ENCODE data around the gene VASH1. TPM values are rescaled to one million over a fixed set of nuclear protein-coding genes. Genes with fewer than 3 reads are reported as not detected.

The VASH1 gene
- polyA plus RNA-seq, 1 of the 3 experiments (the other 2 are of a cell fraction) = 4.9 TPM

- Histone ChIP-seq H3K79me2 (ENCODE audit: insufficient read depth) (no peaks in the 10 kb centered on the region), H3K36me3 (replicated peaks in 1 of 2; ENCODE audit: control insufficient read depth in 1 of 2, insufficient read depth in 2 of 2, low read length in 1 of 2) (peaks cover 0 to 15% of the 10 kb centered on the region in 2 experiments), H3K27me3 (ENCODE audit: insufficient read depth) (no peaks in the 10 kb centered on the region), H3K9ac (no peak overlapping the region), H2AFZ (ENCODE audit: low read depth) (no peak overlapping the region), H3K4me2 (no peak overlapping the region), H3F3A (replicated peaks; ENCODE audit: insufficient read depth) (no peaks in the 10 kb centered on the region), H4K20me1 (ENCODE audit: insufficient read depth) (no peaks in the 10 kb centered on the region), H3K9me2 (no peaks in the 10 kb centered on the region), H3K27ac (ENCODE audit: low read depth in 2 of 2, low read length in 1 of 2) (no peak overlapping the region; a peak in 1 of 4 replicates), H3K4me3 (ENCODE audit: low read depth in 2 of 2, low read length in 1 of 2) (no peak overlapping the region), H3K4me1 (ENCODE audit: control insufficient read depth in 1 of 2, insufficient read depth in 2 of 2, low read depth in 1 of 2, low read length in 1 of 2) (peaks cover 14 to 44% of the 10 kb centered on the region in 2 experiments; a peak in 2 of 4 replicates), H3K9me3 (no peaks in the 10 kb centered on the region)
- TF ChIP-seq MEF2A (IDR thresholded peaks at IDR 0.05; ENCODE audit: borderline replicate concordance, low read depth) (no peak), USF1 (IDR thresholded peaks at IDR 0.05; ENCODE audit: borderline replicate concordance, low read depth) (no peak), ZBTB33 (IDR thresholded peaks at IDR 0.05; ENCODE audit: borderline replicate concordance, low read depth) (no peak), CTCF (IDR thresholded peaks at IDR 0.05) (no peak), ELF1 (IDR thresholded peaks at IDR 0.05) (no peak), RXRA (IDR thresholded peaks at IDR 0.05; ENCODE audit: borderline replicate concordance, low read depth) (no peak), CHD2 (IDR thresholded peaks at IDR 0.05; ENCODE audit: low read length, partially characterized antibody) (no peak), IRF3 (IDR thresholded peaks at IDR 0.05; ENCODE audit: low read depth, low read length) (no peak), EZH2phosphoT487 (IDR thresholded peaks at IDR 0.05; ENCODE audit: borderline replicate concordance, low read depth) (no peak), GATA2 (CRISPR knock-in tag; IDR thresholded peaks at IDR 0.05) (no peak), MAX (IDR thresholded peaks at IDR 0.05; ENCODE audit: low read depth) (no peak), TAF1 (IDR thresholded peaks at IDR 0.05; ENCODE audit: borderline replicate concordance, low read depth, low read length) (no peak), TEAD4 (IDR thresholded peaks at IDR 0.05; ENCODE audit: borderline replicate concordance, insufficient read depth) (no peak), PBX3 (IDR thresholded peaks at IDR 0.05) (no peak), RFX5 (IDR thresholded peaks at IDR 0.05; ENCODE audit: low read length) (no peak)
- no peak for DNase-seq
- WGBS (ENCODE audit: low lambda C conversion rate) = 100% methylated on average over 2 of the region's 2 CpGs
- ChIA-PET CTCF (interaction anchor here (1.0 to 7.7 kb wide), 3 partner anchors 9 to 70 kb away, joined by 3 to 147 read pairs (median 19); no protein-coding TSS in a partner anchor), POLR2A (interaction anchor here (0.7 kb wide), 1 partner anchor 78 kb away, joined by 3 read pairs; no protein-coding TSS in a partner anchor)
These were observed 18.7 kb downstream of the VASH1 start for GRCh38 chr14:76780058-76780345.

All from SK-N-SH (cell line).